Esophagus (tissue), 2 donors: ENCODE results near the gene MARS2. TPM values are rescaled to one million over a fixed set of nuclear protein-coding genes. Genes with fewer than 3 reads are reported as not detected.
"Not testable (repeated sequence)": the region's sequence is repeated elsewhere in the genome, so short reads cannot be mapped to it uniquely, and the experiment has no call there.

ENCODE experiments used
- H3K27ac ChIP-seq, 2 donors: one replicate each; pipeline ENCODE4 v1.5.1; 2013; ENCODE audit warnings: low read depth in 2 of 2, mild to moderate bottlenecking in 2 of 2, inconsistent platforms in 1 of 2, low read length in 1 of 2, moderate library complexity in 1 of 2
- H3K27me3 ChIP-seq, 2 donors: one replicate each; pipeline ENCODE4 v1.6.1; 2013; ENCODE audit warnings: low read length in 2 of 2, control low read depth in 1 of 2, mild to moderate bottlenecking in 1 of 2; ENCODE audit not compliant: insufficient read depth in 2 of 2, control insufficient read depth in 1 of 2
- H3K36me3 ChIP-seq, 2 donors: one replicate each; pipeline ENCODE4 v1.6.1; 2013; ENCODE audit warnings: low read length in 1 of 2; ENCODE audit not compliant: control insufficient read depth in 2 of 2, insufficient read depth in 2 of 2
- H3K4me1 ChIP-seq, 2 donors: one replicate each; pipeline ENCODE4 v1.6.1; 2013; ENCODE audit warnings: low read length in 1 of 2; ENCODE audit not compliant: control insufficient read depth in 2 of 2, insufficient read depth in 2 of 2
- H3K4me3 ChIP-seq, 2 donors: one replicate each; pipeline ENCODE4 v1.5.1; 2013; ENCODE audit warnings: low read length in 2 of 2, mild to moderate bottlenecking in 2 of 2, low read depth in 1 of 2, moderate library complexity in 1 of 2
- H3K9me3 ChIP-seq, 2 donors: one replicate each; pipeline ENCODE4 v1.6.1; 2013; ENCODE audit warnings: mild to moderate bottlenecking in 2 of 2, low read depth in 1 of 2, low read length in 1 of 2, moderate library complexity in 1 of 2; ENCODE audit not compliant: control insufficient read depth in 2 of 2, insufficient read depth in 1 of 2
- WGBS, 2 donors: extraction: QIAGEN DNeasy Blood & Tissue Kit; methylation state at CpG; one replicate each; pipeline ENCODE4 v1.1.7; 2013; 5-methylcytosine and 5-hydroxymethylcytosine counted together
- polyA plus RNA-seq, 2 donors: library from polyadenylated mRNA; stranded (reverse); fragments of 200-250 nt; gene quantifications; one replicate each; pipeline ENCODE4 v1.2.3, GENCODE V29; 2013
- donor health status: healthy with polysubstance abuse.
- donor health status: Bipolar disorder and iron deficiency.

MARS2 gene
- polyA plus RNA-seq, 2 donors = 2.1 to 4.1 TPM

- Histone ChIP-seq H3K4me3 (no peak overlapping the region), H3K27ac (no peak overlapping the region), H3K27me3 (no peaks in the 10 kb centered on the region), H3K4me1 (no peaks in the 10 kb centered on the region), H3K36me3 (no peaks in the 10 kb centered on the region), H3K9me3 (no peaks in the 10 kb centered on the region)
- 92 to 94% methylated on average over 2 of the region's 2 CpGs for WGBS, 2 donors
Observed at GRCh38 chr2:197717863-197718262, 12.7 kb downstream of the MARS2 start.

DNA sequence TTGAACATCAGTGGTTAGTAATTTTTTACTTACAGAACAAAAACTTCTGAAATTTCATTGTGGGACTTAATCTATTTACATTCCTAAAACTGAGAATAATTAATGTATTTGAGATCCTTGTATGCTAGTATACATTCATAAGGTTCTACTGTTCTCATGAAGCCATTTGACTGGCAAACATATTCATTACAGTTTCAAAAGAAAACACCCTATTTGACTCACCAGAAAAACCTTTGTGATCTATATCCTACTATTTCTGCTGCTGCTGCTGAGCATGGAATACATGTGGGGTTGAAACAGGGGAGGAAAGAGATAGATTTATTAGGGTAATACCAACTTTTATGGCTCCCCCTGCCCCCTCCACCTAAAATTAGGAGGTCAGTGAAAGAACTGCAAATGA lies 21.8 kb downstream of the MARS2 start:
- Histone ChIP-seq H3K27me3 (no peaks in the 10 kb centered on the region), H3K9me3 (no peaks in the 10 kb centered on the region), H3K36me3 (no peaks in the 10 kb centered on the region), H3K27ac (no peak overlapping the region), H3K4me3 (no peak overlapping the region), H3K4me1 (no peaks in the 10 kb centered on the region)

DNA sequence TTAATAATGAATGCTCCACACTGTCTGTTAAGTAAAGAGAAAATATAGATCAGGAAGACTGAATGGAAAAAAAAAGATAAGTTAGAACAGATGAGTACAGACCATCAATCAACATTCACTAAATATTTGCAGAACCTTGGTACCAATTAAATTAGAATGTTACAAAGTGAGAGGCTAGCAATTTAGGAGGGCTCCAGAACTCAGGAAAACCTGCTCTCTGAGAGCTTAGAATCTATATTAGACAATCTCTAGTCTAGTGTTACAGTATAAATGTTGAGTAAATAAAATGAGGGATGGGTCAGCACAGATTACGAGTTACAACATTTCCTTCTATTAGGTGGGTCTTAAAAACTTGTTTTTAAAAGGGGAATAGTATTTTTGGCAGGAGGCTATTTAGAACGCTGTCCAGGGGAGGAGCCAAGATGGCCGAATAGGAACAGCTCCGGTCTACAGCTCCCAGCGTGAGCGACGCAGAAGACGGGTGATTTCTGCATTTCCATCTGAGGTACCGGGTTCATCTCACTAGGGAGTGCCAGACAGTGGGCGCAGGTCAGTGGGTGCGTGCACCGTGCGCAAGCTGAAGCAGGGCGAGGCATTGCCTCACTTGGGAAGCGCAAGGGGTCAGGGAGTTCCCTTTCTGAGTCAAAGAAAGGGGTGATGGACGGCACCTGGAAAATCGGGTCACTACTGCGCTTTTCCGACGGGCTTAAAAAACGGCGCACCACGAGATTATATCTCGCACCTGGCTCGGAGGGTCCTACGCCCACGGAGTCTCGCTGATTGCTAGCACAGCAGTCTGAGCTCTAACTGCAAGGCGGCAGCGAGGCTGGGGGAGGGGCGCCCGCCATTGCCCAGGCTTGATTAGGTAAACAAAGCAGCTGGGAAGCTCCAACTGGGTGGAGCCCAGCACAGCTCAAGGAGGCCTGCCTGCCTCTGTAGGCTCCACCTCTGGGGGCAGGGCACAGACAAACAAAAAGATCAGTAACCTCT lies 23.7 kb downstream of the MARS2 start:
- not testable (repeated sequence) for H3K27ac ChIP-seq, H3K27me3 ChIP-seq, H3K4me3 ChIP-seq, H3K4me1 ChIP-seq, H3K36me3 ChIP-seq, H3K9me3 ChIP-seq
- WGBS, 2 donors = 89 to 93% methylated on average over 25 to 31 of the region's 32 CpGs

DNA sequence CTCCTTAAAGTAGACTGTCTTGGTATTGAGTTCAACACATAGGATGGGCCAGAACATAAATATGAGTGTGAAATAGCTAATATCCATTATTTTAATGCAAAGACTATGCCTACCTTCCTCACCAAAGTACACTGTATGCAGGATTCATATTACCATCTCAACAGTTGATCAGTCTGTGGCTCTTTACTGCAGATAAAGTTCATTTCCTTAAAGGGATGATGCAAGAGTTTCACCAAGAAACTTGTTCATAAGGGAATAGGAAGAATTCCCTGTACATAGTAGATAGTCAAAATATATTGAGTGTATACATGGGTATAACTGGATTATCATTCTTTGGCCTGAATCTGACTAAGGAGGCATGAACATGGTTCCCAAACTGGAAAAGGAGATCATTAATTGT lies 35.0 kb downstream of the MARS2 start:
- no peak overlapping the region for H3K4me3 ChIP-seq
- H3K4me1 ChIP-seq = no peaks in the 10 kb centered on the region
- H3K27ac ChIP-seq = no peak overlapping the region
- no peaks in the 10 kb centered on the region for H3K36me3 ChIP-seq
- H3K9me3 ChIP-seq = no peaks in the 10 kb centered on the region
- H3K27me3 ChIP-seq = no peaks in the 10 kb centered on the region

Other genes starting within 250 kb of the MARS2 start
- 100 to 1,000 TPM in 1 of 2 donors, 10 to 100 TPM in 1; 75.0 to 120 TPM for gene HSPD1, start 205.5 kb upstream of the MARS2 start, polyA plus RNA-seq
- 100 to 1,000 TPM; 149 to 216 TPM for gene HSPE1, start 205.0 kb upstream of the MARS2 start, polyA plus RNA-seq
- 10 to 100 TPM; 26.4 to 33.2 TPM for gene MOB4, start 189.3 kb upstream of the MARS2 start, polyA plus RNA-seq
- gene RFTN2, start 29.8 kb upstream of the MARS2 start, polyA plus RNA-seq = under 1 TPM; 0.24 to 0.38 TPM
- not detected for gene BOLL, start 80.0 kb downstream of the MARS2 start, polyA plus RNA-seq
- gene PLCL1, start 99.2 kb downstream of the MARS2 start, polyA plus RNA-seq = under 1 TPM; 0.20 to 0.59 TPM